WTC11 (cell line): ENCODE measurements around the gene UCN3. TPM values are rescaled to one million over a fixed set of nuclear protein-coding genes. Genes with fewer than 3 reads are reported as not detected.

Experiments
- ATAC-seq: fragments of 200-7000 bp; cut with Tn5 transposase; 2 replicates; pipeline ENCODE4 v1.10.0; 2021; ENCODE audit warnings: mild to moderate bottlenecking, moderate library complexity
- CTCF ChIA-PET: fragments of 300-600 bp; sonication (Branson Sonifier 250); formaldehyde crosslinking; loops from one replicate; lab custom pipeline; 2021; ENCODE audit warnings: antibody characterized with exemption; lab: Charles Lee
- POLR2A ChIA-PET: fragments of 350-600 bp; sonication (Branson Sonifier 250); formaldehyde crosslinking; loops from one replicate; lab custom pipeline; 2021; ENCODE audit warnings: antibody characterized with exemption; lab: Charles Lee
- DNase-seq: peaks from one replicate; pipeline ENCODE4 v3.0.0; 2021; ENCODE audit warnings: low spot score
- H3K27ac Mint-ChIP-seq: 2 replicates; pipeline ENCODE4 v1.8.0; 2021; ENCODE audit warnings: mixed read lengths
- H3K27me3 Mint-ChIP-seq: 2 replicates; pipeline ENCODE4 v1.8.0; 2021; ENCODE audit warnings: low read depth, mild to moderate bottlenecking, moderate library complexity, mixed read lengths
- H3K36me3 Mint-ChIP-seq: 2 replicates; pipeline ENCODE4 v1.8.0; 2021; ENCODE audit warnings: mixed read lengths
- H3K4me1 Mint-ChIP-seq: 2 replicates; pipeline ENCODE4 v1.8.0; 2022; ENCODE audit warnings: mixed read lengths
- H3K4me3 Mint-ChIP-seq: 2 replicates; pipeline ENCODE4 v1.8.0; 2021; ENCODE audit warnings: mild to moderate bottlenecking, moderate library complexity, mixed read lengths
- H3K9me3 Mint-ChIP-seq: 2 replicates; pipeline ENCODE4 v1.8.0; 2021; ENCODE audit warnings: mixed read lengths
- ELF4 ChIP-seq: sonication (generic); formaldehyde crosslinking; IDR thresholded peaks from 2 replicates; pipeline ENCODE4 v1.8.1; 2022; ENCODE audit warnings: low read depth, mild to moderate bottlenecking, moderate library complexity, missing genetic modification reagents
- ESRRA ChIP-seq: sonication (generic); formaldehyde crosslinking; IDR thresholded peaks from 2 replicates; pipeline ENCODE4 v1.8.1; 2022; ENCODE audit warnings: mild to moderate bottlenecking, missing genetic modification reagents, borderline replicate concordance
- FOXJ3 ChIP-seq: sonication (generic); formaldehyde crosslinking; IDR thresholded peaks from 2 replicates; pipeline ENCODE4 v1.9.0; 2021; ENCODE audit warnings: missing genetic modification reagents, mild to moderate bottlenecking, borderline replicate concordance
- HMGA2 ChIP-seq: fragments of 250-450 bp; sonication (Bioruptor Pico); IDR thresholded peaks from 2 replicates; pipeline ENCODE4 v1.4.0; 2021; ENCODE audit warnings: mild to moderate bottlenecking, moderate library complexity
- JUN ChIP-seq: sonication (generic); formaldehyde crosslinking; IDR thresholded peaks from 2 replicates; pipeline ENCODE4 v1.8.0; 2023; ENCODE audit warnings: mild to moderate bottlenecking, missing genetic modification reagents
- MXD4 ChIP-seq: fragments of 250-450 bp; sonication (Bioruptor Pico); IDR thresholded peaks from 2 replicates; pipeline ENCODE4 v1.8.0; 2021; ENCODE audit warnings: mild to moderate bottlenecking, moderate library complexity, borderline replicate concordance
- NR1H2 ChIP-seq: sonication (generic); formaldehyde crosslinking; IDR thresholded peaks from 2 replicates; pipeline ENCODE4 v1.9.0; 2021; ENCODE audit warnings: mild to moderate bottlenecking, moderate library complexity, missing genetic modification reagents
- NR2C2 ChIP-seq: sonication (generic); formaldehyde crosslinking; IDR thresholded peaks from 2 replicates; pipeline ENCODE4 v1.8.0; 2022; ENCODE audit warnings: mild to moderate bottlenecking, missing genetic modification reagents
- OVOL2 ChIP-seq: fragments of 250-450 bp; sonication (Bioruptor Pico); IDR thresholded peaks from 2 replicates; pipeline ENCODE4 v1.9.0; 2021; ENCODE audit warnings: mild to moderate bottlenecking, borderline replicate concordance
- SP1 ChIP-seq: sonication (generic); formaldehyde crosslinking; conservative IDR thresholded peaks from 2 replicates; pipeline ENCODE4 v1.8.1; 2022; ENCODE audit warnings: missing genetic modification reagents
- ZBTB21 ChIP-seq: sonication (generic); formaldehyde crosslinking; IDR thresholded peaks from 2 replicates; pipeline ENCODE4 v1.8.1; 2023; ENCODE audit warnings: mild to moderate bottlenecking, missing genetic modification reagents, borderline replicate concordance
- total RNA-seq: library from RNA; stranded (reverse); gene quantifications from 3 replicates; pipeline ENCODE4 v1.2.3, GENCODE V29; 2021
- TF ChIP-seq, protein P1 (sequence below): sonication (generic); formaldehyde crosslinking; IDR thresholded peaks from 2 replicates; pipeline ENCODE4 v1.8.0; 2022; ENCODE audit warnings: missing genetic modification reagents
- TF ChIP-seq, protein P2 (sequence below): sonication (generic); formaldehyde crosslinking; IDR thresholded peaks from 2 replicates; pipeline ENCODE4 v1.8.0; 2023; ENCODE audit warnings: mild to moderate bottlenecking, missing genetic modification reagents
- TF ChIP-seq, protein P3 (sequence below): sonication (generic); formaldehyde crosslinking; IDR thresholded peaks from 2 replicates; pipeline ENCODE4 v1.8.0; 2022; ENCODE audit warnings: mild to moderate bottlenecking, missing genetic modification reagents
- TF ChIP-seq, protein P4 (sequence below): sonication (generic); formaldehyde crosslinking; IDR thresholded peaks from 2 replicates; pipeline ENCODE4 v1.8.1; 2023; ENCODE audit warnings: mild to moderate bottlenecking, missing genetic modification reagents, moderate library complexity
- TF ChIP-seq, protein P5 (sequence below): fragments of 250-450 bp; sonication (Bioruptor Pico); IDR thresholded peaks from 2 replicates; pipeline ENCODE4 v2.1.2; 2022; ENCODE audit warnings: mild to moderate bottlenecking, moderate library complexity

UCN3 gene
- total RNA-seq, 1 experiment from 2014 or later, result not detected

DNA sequence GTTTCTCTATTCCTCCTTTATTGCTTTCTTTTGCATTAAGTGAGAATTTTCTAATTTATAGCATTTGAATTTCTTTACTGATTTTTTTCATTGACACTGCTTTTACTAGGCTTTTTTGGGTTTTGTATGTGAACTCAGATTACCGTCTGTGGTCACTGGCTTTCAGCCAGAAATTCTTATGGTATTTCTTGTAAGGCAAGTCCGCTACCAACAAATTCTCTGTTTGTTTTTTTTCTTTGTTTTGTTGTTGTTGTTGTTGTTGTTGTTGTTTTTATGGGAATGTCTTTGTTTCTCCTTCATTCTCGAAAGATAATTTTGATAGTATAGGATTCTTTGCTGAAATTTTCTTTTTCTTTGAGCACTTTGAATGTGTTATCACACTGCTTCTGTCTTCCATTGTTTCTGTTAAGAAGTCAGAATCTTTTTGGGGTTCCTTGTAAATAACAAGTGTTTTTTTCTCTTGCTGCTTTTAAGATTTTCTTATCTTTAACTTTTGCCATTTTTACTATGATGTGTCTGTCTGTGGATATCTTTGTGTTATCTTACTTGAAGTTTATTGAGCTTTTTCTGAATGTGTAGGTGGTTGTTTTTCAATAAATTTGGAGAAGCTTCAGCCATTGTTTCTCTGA, 54.8 kb downstream of the UCN3 start:
- TF ChIP-seq, protein P1, sequence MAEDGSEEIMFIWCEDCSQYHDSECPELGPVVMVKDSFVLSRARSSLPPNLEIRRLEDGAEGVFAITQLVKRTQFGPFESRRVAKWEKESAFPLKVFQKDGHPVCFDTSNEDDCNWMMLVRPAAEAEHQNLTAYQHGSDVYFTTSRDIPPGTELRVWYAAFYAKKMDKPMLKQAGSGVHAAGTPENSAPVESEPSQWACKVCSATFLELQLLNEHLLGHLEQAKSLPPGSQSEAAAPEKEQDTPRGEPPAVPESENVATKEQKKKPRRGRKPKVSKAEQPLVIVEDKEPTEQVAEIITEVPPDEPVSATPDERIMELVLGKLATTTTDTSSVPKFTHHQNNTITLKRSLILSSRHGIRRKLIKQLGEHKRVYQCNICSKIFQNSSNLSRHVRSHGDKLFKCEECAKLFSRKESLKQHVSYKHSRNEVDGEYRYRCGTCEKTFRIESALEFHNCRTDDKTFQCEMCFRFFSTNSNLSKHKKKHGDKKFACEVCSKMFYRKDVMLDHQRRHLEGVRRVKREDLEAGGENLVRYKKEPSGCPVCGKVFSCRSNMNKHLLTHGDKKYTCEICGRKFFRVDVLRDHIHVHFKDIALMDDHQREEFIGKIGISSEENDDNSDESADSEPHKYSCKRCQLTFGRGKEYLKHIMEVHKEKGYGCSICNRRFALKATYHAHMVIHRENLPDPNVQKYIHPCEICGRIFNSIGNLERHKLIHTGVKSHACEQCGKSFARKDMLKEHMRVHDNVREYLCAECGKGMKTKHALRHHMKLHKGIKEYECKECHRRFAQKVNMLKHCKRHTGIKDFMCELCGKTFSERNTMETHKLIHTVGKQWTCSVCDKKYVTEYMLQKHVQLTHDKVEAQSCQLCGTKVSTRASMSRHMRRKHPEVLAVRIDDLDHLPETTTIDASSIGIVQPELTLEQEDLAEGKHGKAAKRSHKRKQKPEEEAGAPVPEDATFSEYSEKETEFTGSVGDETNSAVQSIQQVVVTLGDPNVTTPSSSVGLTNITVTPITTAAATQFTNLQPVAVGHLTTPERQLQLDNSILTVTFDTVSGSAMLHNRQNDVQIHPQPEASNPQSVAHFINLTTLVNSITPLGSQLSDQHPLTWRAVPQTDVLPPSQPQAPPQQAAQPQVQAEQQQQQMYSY (CRISPR knock-in tag), result no peak
- TF ChIP-seq NR2C2 (CRISPR knock-in tag), result no peak
- TF ChIP-seq, protein P2, sequence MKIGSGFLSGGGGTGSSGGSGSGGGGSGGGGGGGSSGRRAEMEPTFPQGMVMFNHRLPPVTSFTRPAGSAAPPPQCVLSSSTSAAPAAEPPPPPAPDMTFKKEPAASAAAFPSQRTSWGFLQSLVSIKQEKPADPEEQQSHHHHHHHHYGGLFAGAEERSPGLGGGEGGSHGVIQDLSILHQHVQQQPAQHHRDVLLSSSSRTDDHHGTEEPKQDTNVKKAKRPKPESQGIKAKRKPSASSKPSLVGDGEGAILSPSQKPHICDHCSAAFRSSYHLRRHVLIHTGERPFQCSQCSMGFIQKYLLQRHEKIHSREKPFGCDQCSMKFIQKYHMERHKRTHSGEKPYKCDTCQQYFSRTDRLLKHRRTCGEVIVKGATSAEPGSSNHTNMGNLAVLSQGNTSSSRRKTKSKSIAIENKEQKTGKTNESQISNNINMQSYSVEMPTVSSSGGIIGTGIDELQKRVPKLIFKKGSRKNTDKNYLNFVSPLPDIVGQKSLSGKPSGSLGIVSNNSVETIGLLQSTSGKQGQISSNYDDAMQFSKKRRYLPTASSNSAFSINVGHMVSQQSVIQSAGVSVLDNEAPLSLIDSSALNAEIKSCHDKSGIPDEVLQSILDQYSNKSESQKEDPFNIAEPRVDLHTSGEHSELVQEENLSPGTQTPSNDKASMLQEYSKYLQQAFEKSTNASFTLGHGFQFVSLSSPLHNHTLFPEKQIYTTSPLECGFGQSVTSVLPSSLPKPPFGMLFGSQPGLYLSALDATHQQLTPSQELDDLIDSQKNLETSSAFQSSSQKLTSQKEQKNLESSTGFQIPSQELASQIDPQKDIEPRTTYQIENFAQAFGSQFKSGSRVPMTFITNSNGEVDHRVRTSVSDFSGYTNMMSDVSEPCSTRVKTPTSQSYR (CRISPR knock-in tag), result no peak
- TF ChIP-seq ELF4 (CRISPR knock-in tag), result no peak
- TF ChIP-seq JUN (CRISPR knock-in tag), result no peak
- no peak for TF ChIP-seq NR1H2 (CRISPR knock-in tag)
- no peak for TF ChIP-seq ESRRA (CRISPR knock-in tag)
- TF ChIP-seq, protein P3, sequence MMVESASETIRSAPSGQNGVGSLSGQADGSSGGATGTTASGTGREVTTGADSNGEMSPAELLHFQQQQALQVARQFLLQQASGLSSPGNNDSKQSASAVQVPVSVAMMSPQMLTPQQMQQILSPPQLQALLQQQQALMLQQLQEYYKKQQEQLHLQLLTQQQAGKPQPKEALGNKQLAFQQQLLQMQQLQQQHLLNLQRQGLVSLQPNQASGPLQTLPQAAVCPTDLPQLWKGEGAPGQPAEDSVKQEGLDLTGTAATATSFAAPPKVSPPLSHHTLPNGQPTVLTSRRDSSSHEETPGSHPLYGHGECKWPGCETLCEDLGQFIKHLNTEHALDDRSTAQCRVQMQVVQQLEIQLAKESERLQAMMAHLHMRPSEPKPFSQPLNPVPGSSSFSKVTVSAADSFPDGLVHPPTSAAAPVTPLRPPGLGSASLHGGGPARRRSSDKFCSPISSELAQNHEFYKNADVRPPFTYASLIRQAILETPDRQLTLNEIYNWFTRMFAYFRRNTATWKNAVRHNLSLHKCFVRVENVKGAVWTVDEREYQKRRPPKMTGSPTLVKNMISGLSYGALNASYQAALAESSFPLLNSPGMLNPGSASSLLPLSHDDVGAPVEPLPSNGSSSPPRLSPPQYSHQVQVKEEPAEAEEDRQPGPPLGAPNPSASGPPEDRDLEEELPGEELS (CRISPR knock-in tag), result no peak
- no peak for TF ChIP-seq SP1 (CRISPR knock-in tag)
- TF ChIP-seq HMGA2, result no peak
- no peak for TF ChIP-seq OVOL2
- TF ChIP-seq MXD4 (CRISPR knock-in tag), result no peak
- TF ChIP-seq FOXJ3 (CRISPR knock-in tag), result no peak
- TF ChIP-seq, protein P4, sequence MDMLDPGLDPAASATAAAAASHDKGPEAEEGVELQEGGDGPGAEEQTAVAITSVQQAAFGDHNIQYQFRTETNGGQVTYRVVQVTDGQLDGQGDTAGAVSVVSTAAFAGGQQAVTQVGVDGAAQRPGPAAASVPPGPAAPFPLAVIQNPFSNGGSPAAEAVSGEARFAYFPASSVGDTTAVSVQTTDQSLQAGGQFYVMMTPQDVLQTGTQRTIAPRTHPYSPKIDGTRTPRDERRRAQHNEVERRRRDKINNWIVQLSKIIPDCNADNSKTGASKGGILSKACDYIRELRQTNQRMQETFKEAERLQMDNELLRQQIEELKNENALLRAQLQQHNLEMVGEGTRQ (CRISPR knock-in tag), result no peak
- no peak for TF ChIP-seq ZBTB21 (CRISPR knock-in tag)
- TF ChIP-seq, protein P5, sequence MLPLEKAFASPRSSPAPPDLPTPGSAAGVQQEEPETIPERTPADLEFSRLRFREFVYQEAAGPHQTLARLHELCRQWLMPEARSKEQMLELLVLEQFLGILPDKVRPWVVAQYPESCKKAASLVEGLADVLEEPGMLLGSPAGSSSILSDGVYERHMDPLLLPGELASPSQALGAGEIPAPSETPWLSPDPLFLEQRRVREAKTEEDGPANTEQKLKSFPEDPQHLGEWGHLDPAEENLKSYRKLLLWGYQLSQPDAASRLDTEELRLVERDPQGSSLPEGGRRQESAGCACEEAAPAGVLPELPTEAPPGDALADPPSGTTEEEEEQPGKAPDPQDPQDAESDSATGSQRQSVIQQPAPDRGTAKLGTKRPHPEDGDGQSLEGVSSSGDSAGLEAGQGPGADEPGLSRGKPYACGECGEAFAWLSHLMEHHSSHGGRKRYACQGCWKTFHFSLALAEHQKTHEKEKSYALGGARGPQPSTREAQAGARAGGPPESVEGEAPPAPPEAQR, result no peak
- ATAC-seq, result no peak
- H3K27ac Mint-ChIP-seq, result peak overlapping the region; percentile 60
- H3K4me3 Mint-ChIP-seq, result no peak overlapping the region
- DNase-seq, result no peak
- H3K27me3 Mint-ChIP-seq, result no peaks in the 10 kb centered on the region
- 0 out of 2 replicates have a peak, but pooled peaks cover 6% of the 10 kb centered on the region for H3K36me3 Mint-ChIP-seq
- H3K4me1 Mint-ChIP-seq, result peaks cover 29% of the 10 kb centered on the region
- ChIA-PET CTCF (interaction anchor here (1.3 to 1.6 kb wide), 2 partner anchors 14 to 605 kb away, joined by 3 to 4 read pairs; no protein-coding TSS in a partner anchor), POLR2A (no interaction called here)
- H3K9me3 Mint-ChIP-seq, result peaks cover 15% of the 10 kb centered on the region
